Hematopoietic multipotent progenitor cell treated with erythropoietin and hydrocortisone succinate and interleukin-3 and kit ligand, for 8 days (in vitro differentiated cells): ENCODE results near the gene MPPED1.

Experiments used
- DNase-seq: peaks from one replicate; pipeline ENCODE4 v3.0.0-alpha.2; 2015

The MPPED1 gene

DNA sequence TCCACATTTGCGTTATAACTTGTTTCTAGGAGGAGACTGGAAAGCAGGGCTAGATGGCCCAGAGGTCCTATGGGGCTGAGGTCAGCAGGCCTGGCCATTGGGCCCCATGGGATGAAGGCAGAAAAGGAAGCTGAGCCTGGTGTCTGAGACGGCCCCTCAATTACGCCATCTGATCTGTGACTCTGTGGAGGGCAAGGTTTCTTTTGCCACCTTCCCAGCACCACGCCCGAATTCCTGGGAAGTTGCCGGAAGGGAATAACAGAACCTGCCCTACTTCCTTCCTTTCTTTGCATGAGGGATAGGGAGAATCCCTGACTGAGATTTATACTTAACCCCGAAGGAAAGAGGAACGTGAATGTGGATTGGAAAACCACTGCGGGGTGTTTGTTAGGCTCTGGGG lies 118.1 kb downstream of the MPPED1 start:
- DNase-seq = no peak

DNA sequence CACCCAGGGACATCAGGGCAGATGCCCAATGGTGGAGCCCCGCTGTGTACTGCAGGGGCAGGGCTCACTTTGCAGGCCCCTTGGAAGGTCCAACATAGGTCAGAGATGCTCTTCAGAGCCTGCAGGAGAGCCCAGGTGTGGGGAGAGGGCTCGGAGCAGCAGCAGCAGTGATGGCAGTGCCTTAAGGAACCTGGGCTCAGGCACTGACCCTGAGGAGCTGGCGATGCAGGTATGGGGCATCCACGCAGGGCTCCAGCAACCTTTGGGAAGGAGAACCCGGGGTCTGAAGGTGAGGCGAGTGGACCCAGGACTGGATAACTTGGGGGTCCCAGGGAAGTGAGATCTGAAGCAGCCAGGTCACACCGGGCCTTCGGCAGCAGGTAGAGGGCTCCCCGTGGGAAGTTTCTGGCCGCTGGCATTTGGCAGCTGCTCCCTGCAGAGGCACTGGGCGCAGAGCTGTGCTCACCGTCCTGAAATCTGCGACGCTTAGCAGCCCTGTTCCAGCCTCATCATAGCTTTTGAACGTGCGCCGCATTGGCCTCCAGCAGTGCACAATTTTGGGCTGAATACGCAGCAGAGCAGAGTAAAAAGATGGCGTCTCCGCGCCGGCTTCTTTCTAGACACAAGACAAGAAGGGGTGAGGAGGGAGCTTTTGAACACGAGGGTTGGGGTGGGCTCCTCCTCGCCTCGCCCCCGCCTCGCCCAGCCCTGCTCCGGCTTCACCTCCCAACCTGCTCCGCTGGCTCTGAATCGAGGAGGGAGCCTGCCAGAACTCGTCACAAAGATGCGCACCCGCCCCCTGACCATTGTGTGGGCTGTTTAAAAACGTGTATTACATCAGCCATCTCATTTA lies 118.8 kb downstream of the MPPED1 start:
- DNase-seq = no peak

DNA sequence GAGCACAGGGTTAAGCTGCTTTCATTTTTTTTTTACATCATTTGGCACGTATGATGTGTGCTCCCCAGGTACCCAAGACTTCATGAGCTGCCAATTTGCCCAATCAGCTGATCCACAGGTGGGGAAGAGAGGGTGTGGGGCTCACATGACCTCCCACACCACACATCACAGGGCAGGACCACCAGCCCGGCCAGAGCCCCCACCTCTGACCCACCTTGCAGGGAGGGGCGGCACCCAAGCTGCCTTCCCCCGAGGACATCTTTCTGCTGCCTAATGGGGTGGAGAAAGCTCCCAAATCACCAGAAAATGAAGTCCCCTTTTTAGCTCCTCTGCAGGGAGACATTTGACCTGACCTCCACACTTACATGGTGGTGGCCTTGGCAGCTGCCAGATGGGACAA lies 119.8 kb downstream of the MPPED1 start:
- no peak for DNase-seq

DNA sequence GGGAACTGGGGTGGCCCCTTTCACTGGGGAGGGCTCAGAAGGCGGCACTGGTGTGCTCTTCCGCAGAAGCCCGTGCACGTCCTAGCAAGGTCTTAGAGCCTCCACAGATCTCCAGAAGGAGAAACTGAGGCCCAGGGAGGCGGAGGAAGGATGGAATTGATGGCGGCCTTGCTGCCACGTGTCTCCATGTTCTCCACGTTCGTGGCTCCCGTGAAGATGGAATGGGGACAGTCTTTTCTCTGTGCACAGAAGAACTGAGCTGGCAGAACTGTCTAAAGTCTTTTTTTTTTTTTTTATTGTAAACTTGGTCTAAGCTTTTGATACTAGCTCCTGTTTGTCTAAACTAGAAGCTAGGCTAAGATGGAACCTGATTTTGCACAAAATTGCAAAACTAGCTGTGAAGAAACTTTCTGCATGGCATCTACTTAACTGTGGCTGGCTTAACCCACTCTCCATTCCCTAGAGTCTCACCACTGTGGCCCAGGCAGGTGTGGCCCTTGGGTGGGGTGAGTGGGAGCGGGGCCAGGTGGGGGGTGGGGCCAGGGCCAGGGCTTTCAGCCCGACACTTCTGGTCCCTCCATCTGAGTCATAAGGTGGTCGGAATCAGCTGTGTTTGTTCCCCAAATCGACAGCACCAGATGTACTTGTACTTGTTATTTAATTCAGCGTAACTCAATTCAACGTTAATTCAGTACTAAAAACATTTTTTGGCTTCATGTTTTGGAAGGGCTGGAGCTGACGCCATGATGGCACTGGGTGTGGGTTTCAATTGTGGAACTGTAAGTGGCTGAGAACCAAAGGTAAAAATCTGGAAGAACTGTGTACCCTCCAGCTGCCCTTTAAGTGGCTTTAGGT lies 120.7 kb downstream of the MPPED1 start:
- DNase-seq = no peak

DNA sequence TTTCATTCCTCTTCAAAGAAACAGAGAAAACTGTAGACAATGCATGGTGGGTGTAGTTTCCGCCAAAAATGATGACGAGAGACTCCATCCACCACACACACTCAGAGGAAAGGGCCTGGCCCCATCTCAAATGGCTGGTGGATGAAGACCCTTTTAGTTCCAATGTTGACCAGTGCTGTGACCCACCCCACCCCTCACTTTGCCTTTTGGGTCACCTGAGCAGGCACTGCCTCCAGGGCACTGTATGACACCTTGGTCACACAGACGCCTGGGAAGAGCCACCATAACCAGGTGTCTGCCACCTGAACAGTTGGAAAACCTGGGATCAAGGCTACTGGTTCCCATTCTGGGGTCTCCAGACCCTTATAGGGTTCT lies 121.3 kb downstream of the MPPED1 start:
- no peak for DNase-seq

DNA sequence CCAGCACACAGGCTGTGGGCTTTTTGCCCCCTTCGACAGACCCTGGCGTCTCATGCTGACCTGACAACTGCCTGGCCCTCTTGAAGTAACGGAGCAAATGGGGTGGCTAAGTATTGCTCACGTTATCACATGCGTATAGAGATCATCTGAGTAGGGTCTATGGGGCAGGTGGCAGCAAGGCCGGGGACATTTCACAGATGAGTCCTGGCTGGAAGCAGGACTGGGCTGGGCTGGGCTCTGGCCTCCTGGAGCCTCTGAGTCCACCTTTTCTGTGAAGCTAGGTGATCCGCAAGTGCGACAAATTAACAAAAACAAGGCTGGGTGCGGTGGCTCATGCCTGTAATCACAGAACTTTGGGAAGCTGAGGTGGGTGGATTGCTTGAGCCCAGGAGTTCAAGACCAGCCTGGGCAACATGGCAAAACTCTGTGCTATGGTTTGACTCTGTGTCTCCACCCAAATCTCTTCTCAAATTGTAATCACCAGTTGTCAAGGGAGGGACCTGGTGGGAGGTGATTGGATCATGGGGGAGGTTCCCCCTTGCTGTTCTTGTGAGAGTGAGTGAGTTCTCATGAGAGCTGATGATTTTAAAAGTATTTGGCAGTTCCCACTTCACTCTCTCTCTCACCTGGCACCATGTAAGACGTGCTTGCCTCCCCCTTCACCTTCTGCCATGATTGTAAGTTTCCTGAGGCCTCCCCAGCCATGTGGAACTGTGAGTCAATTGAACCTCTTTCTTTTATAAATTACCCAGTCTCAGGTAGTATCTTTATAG lies 122.0 kb downstream of the MPPED1 start:
- no peak for DNase-seq

DNA sequence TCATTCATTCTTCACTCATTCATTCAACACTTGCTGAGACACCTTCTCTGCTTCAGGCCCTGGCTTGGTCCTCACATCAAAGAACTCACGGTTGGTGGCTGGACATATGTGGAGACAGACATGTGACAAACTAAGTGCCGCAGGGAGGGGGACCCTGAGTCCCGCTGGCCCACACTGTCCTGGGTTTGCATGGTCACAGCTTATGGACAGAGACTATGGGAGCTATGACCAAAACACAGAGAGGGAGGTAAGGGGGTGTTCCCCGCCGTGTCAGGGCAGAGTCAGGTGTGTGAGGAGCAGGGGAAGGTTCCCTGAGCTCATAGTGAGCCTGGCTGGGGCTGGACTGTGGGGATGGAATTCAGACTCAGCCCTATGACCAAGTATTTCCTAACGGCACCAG lies 123.1 kb downstream of the MPPED1 start:
- DNase-seq = no peak

DNA sequence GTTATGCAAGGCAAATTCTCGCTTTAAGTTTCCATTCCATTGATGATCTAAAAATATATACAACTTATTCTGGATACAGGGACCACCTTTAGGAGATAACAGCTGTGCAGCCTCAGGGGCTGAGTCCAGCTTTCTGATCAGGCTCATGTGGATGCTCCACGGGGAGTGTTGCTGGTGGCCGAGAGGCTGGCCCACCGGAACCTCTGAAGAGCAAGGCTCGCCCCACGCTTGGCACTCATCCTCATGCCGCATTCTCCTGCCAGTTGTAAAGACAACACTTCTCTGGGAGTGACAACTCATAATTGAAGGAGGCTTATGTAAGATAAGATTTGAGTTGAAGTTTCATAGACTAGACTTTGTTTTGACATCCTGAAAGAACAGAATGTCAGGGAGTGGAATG lies 123.5 kb downstream of the MPPED1 start:
- no peak for DNase-seq

DNA sequence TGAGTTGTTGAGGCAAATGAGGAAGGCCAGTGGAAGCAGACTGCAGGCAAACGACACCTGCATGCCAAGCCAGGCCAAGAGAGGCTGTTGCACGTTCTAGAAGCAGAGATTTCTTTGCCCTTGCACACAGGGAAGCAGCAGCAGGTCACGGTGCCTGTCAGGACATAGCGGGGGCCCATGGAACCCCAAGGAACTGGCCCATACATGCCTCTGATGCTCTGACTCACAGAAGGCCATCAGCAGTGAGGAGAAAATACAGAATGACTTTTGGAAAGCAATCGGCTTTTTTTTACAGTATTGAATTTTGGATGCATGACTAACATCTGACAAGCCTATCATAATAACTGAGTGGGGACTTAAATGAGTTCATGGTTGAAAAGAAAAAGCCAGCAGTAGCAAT lies 123.9 kb downstream of the MPPED1 start:
- DNase-seq = no peak

DNA sequence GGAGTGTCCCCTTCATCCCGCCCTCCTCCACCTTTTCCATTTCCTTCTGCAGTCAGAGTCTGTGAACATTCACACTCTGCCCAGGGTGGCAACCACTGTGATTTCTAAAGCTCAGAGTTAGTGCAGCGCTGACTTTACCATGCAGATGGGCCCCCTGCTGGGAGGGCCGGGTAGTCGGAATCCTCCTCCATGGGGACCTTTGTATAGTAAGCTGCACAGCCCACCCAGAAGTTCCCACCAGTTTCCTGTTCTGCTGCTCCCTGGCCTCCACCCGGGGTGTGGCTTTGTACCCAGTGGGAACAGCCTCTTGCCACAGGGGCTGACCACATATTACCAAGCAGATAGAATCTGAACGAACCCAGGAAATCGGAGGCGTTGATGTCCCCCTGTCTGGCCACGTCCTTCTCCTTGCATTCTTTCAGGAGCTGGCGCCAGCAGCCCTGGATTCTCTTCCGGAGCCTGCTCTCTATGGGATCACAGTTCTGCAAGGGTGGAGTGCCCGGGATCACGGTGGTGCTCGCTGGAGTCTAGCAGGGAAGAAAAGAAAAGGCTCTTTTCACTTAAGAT lies 125.3 kb downstream of the MPPED1 start:
- DNase-seq = no peak

DNA sequence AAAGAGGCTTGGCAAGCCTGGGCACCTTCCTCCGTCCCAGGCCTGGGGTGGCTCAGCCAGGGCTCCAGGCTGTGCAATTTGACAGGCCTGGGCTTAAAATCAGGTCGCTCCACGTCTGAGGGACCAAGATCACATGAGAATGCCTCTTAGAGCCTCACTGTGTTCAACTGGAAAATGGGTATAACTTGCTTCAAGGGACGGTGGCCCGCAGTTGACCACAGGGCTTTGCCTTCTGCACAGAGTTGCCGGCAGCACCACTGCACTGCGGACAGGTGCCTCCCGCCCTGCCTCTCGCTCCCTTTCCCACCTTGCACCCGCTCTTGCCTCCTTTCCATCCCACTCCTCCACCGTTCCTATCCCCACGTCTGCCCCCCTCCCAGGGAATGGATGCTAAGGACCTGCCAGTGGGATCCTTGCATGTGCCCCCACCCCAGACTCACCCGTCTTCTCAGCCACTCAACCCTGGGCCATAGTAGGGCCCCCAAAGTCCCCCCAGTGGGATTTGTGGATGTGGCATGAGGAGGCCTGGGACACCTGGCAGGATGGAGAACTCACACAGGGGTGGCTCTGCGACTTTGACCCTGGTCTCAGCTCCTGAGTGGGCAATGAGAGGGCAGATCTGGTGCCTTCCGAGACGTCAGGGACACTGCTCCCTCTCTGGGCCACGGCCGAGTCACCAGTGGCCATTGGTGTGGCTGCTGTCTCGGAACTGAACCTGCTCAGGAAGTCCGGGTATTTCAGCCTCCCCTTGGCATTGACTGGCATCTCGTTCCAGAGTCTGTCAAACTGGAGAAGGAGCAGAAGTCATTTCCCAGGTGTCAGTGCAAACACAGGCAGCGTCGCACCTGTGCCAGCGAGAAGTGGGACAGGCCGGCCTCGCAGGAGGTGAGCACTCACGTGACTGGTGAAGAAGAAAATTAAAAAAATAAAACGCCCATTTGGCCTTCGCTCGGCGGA lies 128.0 kb downstream of the MPPED1 start:
- no peak for DNase-seq

DNA sequence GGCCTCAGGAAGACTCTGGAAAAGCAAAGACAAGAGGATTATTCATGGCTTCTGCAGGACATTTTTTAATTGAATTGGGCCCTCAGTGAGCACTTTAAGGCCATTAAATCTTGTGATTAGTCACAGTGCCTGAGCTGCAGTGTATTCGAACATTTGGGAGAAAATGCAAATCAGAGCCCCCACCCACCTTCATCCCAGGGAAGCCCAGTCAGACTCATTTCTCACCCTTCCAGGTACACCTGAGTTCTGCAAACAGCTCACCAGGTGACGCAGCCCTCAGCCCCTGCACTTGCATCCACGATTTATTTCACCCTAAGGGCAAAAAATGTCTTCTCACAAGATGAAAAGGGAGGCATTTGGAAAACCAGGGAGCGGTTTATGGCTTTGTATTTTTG lies 128.7 kb downstream of the MPPED1 start:
- DNase-seq = no peak

DNA sequence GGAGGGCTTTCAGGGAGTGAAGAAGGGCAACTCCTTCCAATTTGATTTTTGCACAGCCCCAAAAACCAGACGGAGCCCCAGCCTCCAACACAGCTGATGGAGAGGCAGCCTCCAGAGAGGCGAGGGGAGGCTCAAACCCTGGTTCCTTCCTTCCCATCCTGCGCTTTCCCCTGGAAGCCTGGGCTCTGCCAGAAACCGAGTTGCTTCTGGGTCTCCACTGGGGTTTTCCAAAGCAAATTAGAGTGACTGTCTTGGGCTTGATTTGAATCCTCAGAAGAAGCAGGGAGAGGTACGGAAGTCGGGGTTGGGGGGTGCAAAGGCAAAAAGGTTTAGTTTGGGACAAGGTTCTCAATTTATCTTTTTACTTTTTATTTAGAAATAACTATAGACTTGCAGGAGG lies 129.2 kb downstream of the MPPED1 start:
- DNase-seq = no peak

DNA sequence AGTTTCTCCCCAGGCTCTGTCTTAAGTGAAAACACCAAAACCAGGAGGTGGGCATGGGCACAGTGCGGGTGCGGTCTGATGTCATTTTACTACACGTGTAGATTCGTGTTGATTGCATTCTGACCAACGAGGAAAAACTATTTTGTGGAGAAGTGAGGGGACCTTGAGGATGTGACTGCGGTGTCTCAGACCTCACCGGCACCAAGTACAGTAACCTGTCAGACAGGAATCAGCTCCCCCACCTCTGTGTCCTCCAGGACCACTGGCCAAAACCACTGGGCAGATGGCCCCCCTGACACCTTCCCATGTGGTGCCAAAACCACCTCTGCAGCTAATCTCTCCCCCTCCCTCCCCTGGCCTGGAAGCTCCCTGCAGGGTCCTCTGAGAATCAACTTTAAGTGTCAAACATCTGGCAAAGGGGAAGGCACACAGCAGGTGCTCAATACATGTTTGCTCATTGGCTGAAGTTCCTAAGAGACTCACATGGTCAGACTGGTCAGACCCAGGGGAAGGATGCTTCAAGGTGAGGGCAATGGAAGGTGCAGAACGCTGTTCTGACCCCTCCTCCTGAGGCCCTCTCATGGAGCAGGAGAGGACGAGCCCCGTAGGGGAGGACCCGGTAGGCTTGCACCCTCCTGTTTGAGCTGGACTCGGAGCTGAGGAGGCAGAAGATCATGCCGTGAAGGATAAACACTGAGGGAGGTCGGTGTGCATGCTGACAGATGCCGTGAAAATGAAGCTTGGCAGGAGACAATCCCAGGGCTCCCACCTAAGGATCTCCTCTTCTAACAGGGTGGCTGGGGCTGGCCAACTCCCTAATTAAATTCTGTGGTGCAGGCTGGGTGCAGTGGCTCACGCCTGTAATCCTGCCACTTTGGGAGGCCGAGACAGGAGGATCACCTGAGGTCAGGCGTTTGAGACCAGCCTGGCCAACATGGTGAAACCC lies 129.9 kb downstream of the MPPED1 start:
- no peak for DNase-seq

DNA sequence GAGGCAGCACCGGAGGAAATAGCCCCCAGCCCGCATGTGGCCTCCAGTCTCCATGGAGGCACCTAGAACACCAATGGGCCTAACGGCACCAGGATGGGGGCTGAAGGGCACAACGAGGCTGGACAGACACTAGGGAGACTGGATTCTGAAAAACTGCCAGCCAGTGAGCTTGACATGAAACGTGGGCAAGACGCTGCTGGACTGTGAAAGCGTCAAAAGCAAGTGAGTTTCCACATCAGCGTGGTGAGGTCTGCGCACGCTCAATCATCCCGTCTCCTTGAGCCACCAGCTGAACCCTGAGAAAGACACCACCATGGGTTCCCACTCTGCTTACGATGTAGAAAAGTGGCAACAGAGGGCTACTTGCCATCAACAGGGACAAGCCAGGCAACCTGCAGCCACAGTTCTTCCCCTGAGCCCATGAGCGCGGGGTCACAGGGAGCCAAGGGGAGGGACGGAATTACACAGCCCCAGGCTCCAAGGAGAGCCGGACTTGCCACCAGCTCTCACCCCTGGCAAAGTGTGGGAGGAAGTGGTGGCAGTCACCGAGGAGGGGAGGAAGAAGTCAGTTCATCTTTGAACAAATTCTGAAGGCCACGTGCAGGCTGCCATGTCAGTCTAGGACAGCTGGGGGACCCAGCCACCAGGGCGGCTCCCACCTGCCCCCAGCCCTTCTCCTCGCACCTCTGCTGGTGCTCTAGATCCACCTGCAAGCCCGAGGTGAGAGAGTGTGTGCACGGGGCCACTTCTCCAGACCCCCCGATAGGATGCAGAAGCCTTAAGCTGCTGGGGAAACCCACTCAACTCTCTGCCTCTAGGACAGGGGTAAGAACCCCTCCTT lies 131.1 kb downstream of the MPPED1 start:
- no peak for DNase-seq

DNA sequence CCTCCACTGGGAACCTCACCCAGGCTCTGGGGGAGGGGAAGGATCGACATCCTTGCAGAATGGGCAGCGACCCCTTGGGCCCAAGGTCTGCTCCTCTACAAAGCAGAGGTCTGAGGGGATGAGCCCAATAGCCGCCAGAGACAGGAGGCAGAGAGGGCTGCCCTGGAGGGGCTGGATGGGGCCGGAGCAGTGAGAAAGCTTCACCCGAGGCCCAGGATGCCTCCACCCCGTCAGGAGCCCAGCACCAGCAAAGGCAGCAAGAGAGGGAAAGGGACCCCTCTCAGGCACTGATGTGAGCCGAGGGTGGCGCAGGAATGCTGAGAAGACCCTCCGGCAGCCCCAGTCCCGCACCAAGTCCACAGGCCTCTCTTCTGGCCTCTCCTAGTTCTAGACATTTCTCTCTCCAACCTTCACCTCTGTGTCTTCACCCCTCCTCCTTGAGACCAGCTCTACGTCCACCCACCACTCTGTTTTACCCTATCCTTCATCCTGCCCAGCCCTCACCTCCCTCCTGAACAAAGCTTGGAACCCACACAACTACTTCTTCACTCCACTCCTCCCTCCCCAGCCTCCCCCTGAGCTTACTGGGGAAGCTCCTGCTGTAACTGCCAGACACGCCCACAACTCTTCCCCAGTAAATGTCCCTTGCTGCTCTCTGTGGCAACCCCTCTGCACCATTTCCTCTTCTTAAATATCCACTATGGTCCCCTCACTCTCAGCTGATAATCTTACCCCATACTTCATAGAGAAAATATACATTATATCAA lies 131.9 kb downstream of the MPPED1 start:
- no peak for DNase-seq

DNA sequence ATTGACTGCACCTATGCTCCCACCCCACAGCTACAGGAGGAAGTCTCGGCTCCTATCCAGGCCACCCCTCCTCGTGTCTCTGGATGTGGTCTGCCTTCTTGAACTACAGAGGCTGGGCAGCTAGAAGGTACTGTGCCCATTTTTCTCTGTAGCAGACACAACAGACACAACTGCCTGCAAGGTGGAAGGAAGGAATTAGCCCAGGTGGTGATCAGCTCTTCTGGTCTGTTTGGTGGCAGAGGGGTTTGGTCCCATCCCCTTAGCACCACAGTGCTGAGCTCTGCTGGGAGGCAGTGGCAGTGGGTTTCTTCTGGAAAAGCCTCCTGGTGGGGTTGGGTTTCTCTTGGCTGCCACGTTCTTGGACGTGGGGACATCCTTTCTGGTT lies 132.5 kb downstream of the MPPED1 start:
- no peak for DNase-seq

DNA sequence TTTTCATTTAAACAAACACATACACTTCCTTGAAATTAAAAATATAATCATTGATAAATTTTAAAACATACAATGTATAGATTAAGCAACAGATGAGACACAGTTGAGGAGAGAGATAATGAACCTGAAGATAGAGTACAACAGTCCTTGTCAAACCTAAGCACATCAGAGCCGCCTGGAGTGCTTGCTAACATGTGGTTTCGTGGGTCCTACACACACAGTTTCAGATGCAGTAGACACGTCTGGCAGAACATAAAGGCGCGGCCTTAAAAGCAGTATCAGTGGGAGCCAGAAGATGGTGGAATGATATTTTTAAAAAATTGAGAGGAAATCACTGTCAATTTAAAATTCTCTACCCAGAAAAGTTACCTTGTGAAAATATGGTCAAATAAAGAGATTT lies 134.4 kb downstream of the MPPED1 start:
- DNase-seq = no peak

DNA sequence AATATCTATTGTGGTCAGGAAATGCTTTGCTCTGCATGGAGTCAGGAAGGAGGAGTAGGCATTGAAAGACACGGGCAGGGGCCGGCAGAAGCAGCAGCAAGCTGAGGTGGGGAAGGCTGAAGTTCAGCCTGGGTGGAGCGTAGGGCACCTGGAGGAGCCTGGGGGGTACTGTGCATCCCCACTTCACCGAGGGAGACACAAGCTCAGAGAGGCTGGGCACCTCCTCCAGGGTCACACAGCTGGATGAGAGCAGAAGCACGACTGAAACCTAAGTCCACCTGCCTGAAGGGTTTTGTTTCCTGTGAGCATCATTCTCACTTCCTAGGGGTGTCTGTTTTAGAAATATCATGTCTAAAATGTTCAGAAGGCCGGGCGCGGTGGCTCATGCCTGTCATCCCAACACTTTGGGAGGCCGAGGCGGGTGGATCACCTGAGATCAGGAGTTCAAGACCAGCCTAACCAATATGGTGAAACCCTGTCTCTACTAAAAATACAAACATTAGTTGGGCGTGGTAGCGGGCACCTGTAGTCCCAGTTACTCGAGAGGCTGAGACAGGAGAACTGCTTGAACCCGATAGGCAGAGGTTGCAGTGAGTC lies 138.3 kb downstream of the MPPED1 start:
- DNase-seq = no peak
